ENCODE measurements around the gene NOC2L.

DNA sequence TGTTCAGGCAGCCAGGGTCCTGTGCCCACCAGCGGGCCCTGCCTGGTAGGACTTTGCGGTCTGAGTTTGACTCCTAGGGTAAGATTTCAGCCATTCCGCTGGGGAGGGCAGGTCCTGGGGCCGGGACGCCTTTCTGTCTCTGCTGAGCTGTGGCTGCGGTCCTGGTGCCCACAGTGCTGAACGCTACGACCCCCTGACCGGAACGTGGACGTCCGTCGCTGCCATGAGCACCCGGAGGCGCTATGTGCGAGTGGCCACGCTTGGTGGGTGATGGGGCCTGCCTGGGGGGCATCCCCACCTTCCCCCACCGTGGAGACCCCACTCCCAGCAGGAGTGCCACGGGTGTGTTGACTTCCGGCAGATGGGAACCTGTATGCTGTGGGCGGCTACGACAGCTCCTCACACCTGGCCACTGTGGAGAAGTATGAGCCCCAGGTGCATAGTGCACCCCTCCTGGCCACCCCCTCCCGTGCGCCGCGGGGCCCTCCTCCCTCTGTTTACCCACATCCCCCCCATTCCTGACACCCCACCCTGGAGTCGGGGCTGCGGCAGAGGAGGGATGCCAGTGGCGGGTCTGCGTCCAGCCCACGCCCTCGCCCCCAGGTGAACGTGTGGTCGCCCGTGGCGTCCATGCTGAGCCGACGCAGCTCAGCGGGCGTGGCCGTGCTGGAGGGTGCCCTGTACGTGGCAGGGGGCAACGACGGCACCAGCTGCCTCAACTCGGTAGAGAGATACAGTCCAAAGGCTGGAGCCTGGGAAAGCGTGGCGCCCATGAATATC is 4.9 kb upstream of the NOC2L start:
- TF ChIP-seq CTCF (IDR thresholded peaks at IDR 0.05; ENCODE audit: insufficient read depth, low read length) (no peak), POLR2AphosphoS5 (IDR thresholded peaks at IDR 0.05; ENCODE audit: low read depth) (no peak), GABPA (IDR thresholded peaks at IDR 0.05; ENCODE audit: low read depth) (no peak), REST (IDR thresholded peaks at IDR 0.05; ENCODE audit: insufficient replicate concordance, low read depth) (no peak), SPI1 (IDR thresholded peaks at IDR 0.05; ENCODE audit: borderline replicate concordance, low read depth) (no peak)
